OCI-LY7 (cell line): ENCODE results near the gene RAPGEF5. TPM values are rescaled to one million over a fixed set of nuclear protein-coding genes. Genes with fewer than 3 reads are reported as not detected.

Experiments
- BruUV-seq: library from RNA; stranded (reverse); fragments of 400-500 nt; replicated peaks from 2 replicates; lab custom pipeline; 2021; lab: Mats Ljungman, UMichigan
- CTCF ChIA-PET: fragments of 300-600 bp; sonication (Branson Sonifier 250); formaldehyde crosslinking; loops from one replicate; lab custom pipeline; 2022; ENCODE audit warnings: antibody characterized with exemption; ENCODE audit not compliant: unreplicated experiment; lab: Charles Lee
- POLR2A ChIA-PET: fragments of 300-600 bp; sonication (Branson Sonifier 250); formaldehyde crosslinking; loops from one replicate; lab custom pipeline; 2022; ENCODE audit warnings: antibody characterized with exemption; lab: Charles Lee
- DNase-seq: peaks from one replicate; pipeline ENCODE4 v3.0.0-alpha.2; 2015; ENCODE audit warnings: low spot score
- H2AFZ ChIP-seq: fragments of 200-600 bp; sonication (generic), shearing (Covaris generic); 2 replicates; pipeline ENCODE4 v1.6.1; 2014; ENCODE audit warnings: mild to moderate bottlenecking, antibody characterized with exemption, low read length, moderate library complexity
- H3K27ac ChIP-seq: fragments of 200-600 bp; sonication (generic); 2 replicates; pipeline ENCODE4 v1.5.1; 2014; ENCODE audit warnings: mixed run types, low read depth, mild to moderate bottlenecking, moderate library complexity, low read length, inconsistent platforms; ENCODE audit not compliant: poor library complexity, severe bottlenecking
- H3K36me3 ChIP-seq: fragments of 200-600 bp; sonication (generic); 2 replicates; pipeline ENCODE4 v1.6.1; 2014; ENCODE audit warnings: mild to moderate bottlenecking, antibody characterized with exemption, low read length, moderate library complexity, mixed read lengths; ENCODE audit not compliant: insufficient read depth
- H3K4me1 ChIP-seq: fragments of 200-600 bp; sonication (generic); 2 replicates; pipeline ENCODE4 v1.5.1; 2014; ENCODE audit warnings: mild to moderate bottlenecking, low read length; ENCODE audit not compliant: insufficient read depth, poor library complexity, severe bottlenecking
- H3K4me2 ChIP-seq: fragments of 200-600 bp; sonication (generic); 2 replicates; pipeline ENCODE4 v1.6.1; 2014; ENCODE audit warnings: mild to moderate bottlenecking, low read length
- H3K4me3 ChIP-seq: fragments of 200-600 bp; sonication (generic); 2 replicates; pipeline ENCODE4 v1.5.1; 2014; ENCODE audit warnings: mild to moderate bottlenecking, low read depth, low read length; ENCODE audit not compliant: poor library complexity, severe bottlenecking
- H3K79me2 ChIP-seq: fragments of 200-600 bp; sonication (generic); 2 replicates; pipeline ENCODE4 v1.6.1; 2016; ENCODE audit warnings: low read depth, mild to moderate bottlenecking, low read length, moderate library complexity, mixed read lengths; ENCODE audit not compliant: insufficient read depth
- H3K9me2 ChIP-seq: fragments of 200-600 bp; sonication (generic); 2 replicates; pipeline ENCODE4 v1.6.1; 2016; ENCODE audit warnings: mild to moderate bottlenecking, low read length, mixed read lengths; ENCODE audit not compliant: insufficient read depth
- H3K9me3 ChIP-seq: fragments of 200-600 bp; sonication (generic); 2 replicates; pipeline ENCODE4 v1.6.1; 2014; ENCODE audit warnings: mild to moderate bottlenecking, mixed run types, low read length, mixed read lengths
- H4K20me1 ChIP-seq: fragments of 200-600 bp; sonication (generic); 2 replicates; pipeline ENCODE4 v1.6.1; 2014; ENCODE audit warnings: mild to moderate bottlenecking, antibody characterized with exemption, low read length, moderate library complexity, mixed read lengths; ENCODE audit not compliant: insufficient read depth
- CTCF ChIP-seq: fragments of 200-600 bp; sonication (generic); conservative IDR thresholded peaks from 2 replicates; pipeline ENCODE4 v1.5.1; 2014; ENCODE audit warnings: mild to moderate bottlenecking, antibody characterized with exemption, low read length, moderate library complexity, mixed read lengths
- EZH2phosphoT487 ChIP-seq: fragments of 200-600 bp; sonication (generic); IDR thresholded peaks from 2 replicates; pipeline ENCODE4 v1.6.1; 2018; ENCODE audit warnings: low read depth, borderline replicate concordance, mild to moderate bottlenecking, mixed run types, antibody characterized with exemption, low read length, moderate library complexity, mixed read lengths
- intact Hi-C: fragments of 100-400 bp; cut with micrococcal nuclease; formaldehyde crosslinking; loops from one replicate; pipeline ENCODE4 v1.10.0; 2022; ENCODE audit not compliant: unreplicated experiment
- total RNA-seq, 2 experiments: library from RNA; depleted of rRNA in 1 of 2; stranded (reverse); fragments of >200 nt in 1 of 2; shearing (Covaris generic) in 1 of 2; gene quantifications; 2 replicates each; pipeline ENCODE4 v1.2.3, GENCODE V29; 2014 to 2022

RAPGEF5 gene
- total RNA-seq, 2 experiments from 2014 or later = 114 to 115 TPM

GRCh38 chr7:22142572-22142971, 214.4 kb downstream of the RAPGEF5 start:
- H3K4me3 ChIP-seq = no peak overlapping the region
- H3K4me1 ChIP-seq = no peaks in the 10 kb centered on the region
- CTCF ChIA-PET = no interaction called here
- H3K27ac ChIP-seq = no peak overlapping the region
- no peak for DNase-seq
- no peaks in the 10 kb centered on the region for H3K79me2 ChIP-seq
- no peaks in the 10 kb centered on the region for H3K9me2 ChIP-seq
- POLR2A ChIA-PET = interaction anchor here (0.6 to 3.1 kb wide), 7 partner anchors 8 to 670 kb away, joined by 3 to 19 read pairs (median 4); no protein-coding TSS in a partner anchor
- no peak overlapping the region for H3K4me2 ChIP-seq
- intact Hi-C loops = no loop called here
- no peak for TF ChIP-seq CTCF
- TF ChIP-seq EZH2phosphoT487 = no peak
- BruUV-seq = no TSS peak
- H3K36me3 ChIP-seq = peaks cover 100% of the 10 kb centered on the region
- H3K9me3 ChIP-seq = no peaks in the 10 kb centered on the region
- H2AFZ ChIP-seq = no peak overlapping the region
- no peaks in the 10 kb centered on the region for H4K20me1 ChIP-seq

- Histone ChIP-seq H3K4me2 (no peak overlapping the region), H3K27ac (no peak overlapping the region), H3K4me3 (no peak overlapping the region), H3K36me3 (peaks cover 100% of the 10 kb centered on the region), H3K4me1 (no peaks in the 10 kb centered on the region), H2AFZ (no peak overlapping the region), H3K79me2 (no peaks in the 10 kb centered on the region), H3K9me3 (no peaks in the 10 kb centered on the region), H3K9me2 (no peaks in the 10 kb centered on the region), H4K20me1 (no peaks in the 10 kb centered on the region)
- no peak for DNase-seq
- TF ChIP-seq CTCF (no peak), EZH2phosphoT487 (no peak)
- POLR2A ChIA-PET = interaction anchor here (0.6 to 3.1 kb wide), 6 partner anchors 11 to 32 kb away, joined by 3 to 19 read pairs (median 4); no protein-coding TSS in a partner anchor
- no TSS peak for BruUV-seq
- CTCF ChIA-PET = no interaction called here
- intact Hi-C loops = no loop called here
Measured at GRCh38 chr7:22141355-22141754, 215.6 kb downstream of the RAPGEF5 start.

- Histone ChIP-seq H3K79me2 (no peaks in the 10 kb centered on the region), H3K36me3 (peaks cover 100% of the 10 kb centered on the region), H3K27ac (no peak overlapping the region), H2AFZ (no peak overlapping the region), H3K4me1 (no peaks in the 10 kb centered on the region), H3K4me3 (no peak overlapping the region), H3K9me3 (no peaks in the 10 kb centered on the region), H3K9me2 (no peaks in the 10 kb centered on the region), H4K20me1 (no peaks in the 10 kb centered on the region), H3K4me2 (no peak overlapping the region)
- CTCF ChIA-PET = interaction anchor here (0.6 to 1.0 kb wide), 2 partner anchors 8 to 13 kb away, joined by 3 read pairs; no protein-coding TSS in a partner anchor
- POLR2A ChIA-PET = interaction anchor here (0.6 to 3.1 kb wide), 8 partner anchors 10 to 294 kb away, joined by 3 to 19 read pairs (median 4); no protein-coding TSS in a partner anchor
- no TSS peak for BruUV-seq
- DNase-seq = no peak
- TF ChIP-seq EZH2phosphoT487 (no peak), CTCF (no peak)
- intact Hi-C loops = no loop called here
Measured at GRCh38 chr7:22140578-22140977, 216.4 kb downstream of the RAPGEF5 start.
